ENCODE data around the gene CA9.

Gene CA9

GRCh38 chr9:35652829-35653209 lies 20.9 kb upstream of the CA9 start:
- no peak for DNase-seq

- DNase-seq: no peak
Observed at GRCh38 chr9:35653611-35654010, 20.1 kb upstream of the CA9 start.

GRCh38 chr9:35656348-35656747 lies 17.4 kb upstream of the CA9 start:
- no peak for DNase-seq

- DNase-seq: no peak
Observed at GRCh38 chr9:35656831-35657545, 16.7 kb upstream of the CA9 start.

GRCh38 chr9:35657546-35658136 lies 16.1 kb upstream of the CA9 start, which contains the start of gene RMRP:
Gene RMRP (minus strand): TSS chr9:35658019.
- peak; percentile 70 for DNase-seq

- peak; percentile 73 for DNase-seq
Observed at GRCh38 chr9:35658137-35658967, 15.4 kb upstream of the CA9 start, which contains the start of gene CCDC107. Gene CCDC107 (plus strand): TSS chr9:35658292. CDS start chr9:35658380, 88 bp downstream.

GRCh38 chr9:35658968-35659220 lies 14.8 kb upstream of the CA9 start:
- DNase-seq: no peak

GRCh38 chr9:35659340-35659739 lies 14.4 kb upstream of the CA9 start:
- DNase-seq: no peak

- no peak for DNase-seq
Observed at GRCh38 chr9:35660966-35661415, 12.7 kb upstream of the CA9 start.

GRCh38 chr9:35661756-35662350 lies 11.9 kb upstream of the CA9 start:
- peak; percentile 43 for DNase-seq

GRCh38 chr9:35662437-35662836 lies 11.3 kb upstream of the CA9 start:
- DNase-seq: no peak

- peak; percentile 61 for DNase-seq
Observed at GRCh38 chr9:35664531-35665470, 8.9 kb upstream of the CA9 start, which contains the start of gene ARHGEF39. Gene ARHGEF39 (minus strand): TSS chr9:35665195. CDS start chr9:35665169, 26 bp downstream.

- DNase-seq: no peak
Observed at GRCh38 chr9:35665471-35665818, 8.3 kb upstream of the CA9 start.

GRCh38 chr9:35666045-35666444 lies 7.7 kb upstream of the CA9 start:
- no peak for DNase-seq

GRCh38 chr9:35666549-35666948 lies 7.2 kb upstream of the CA9 start:
- DNase-seq: no peak

GRCh38 chr9:35667939-35668338 lies 5.8 kb upstream of the CA9 start:
- no peak for DNase-seq

GRCh38 chr9:35669331-35670145 lies 4.2 kb upstream of the CA9 start:
- DNase-seq: no peak

- no peak for DNase-seq
Observed at GRCh38 chr9:35674025-35674361, 265 bp downstream of the CA9 start.

- no peak for DNase-seq
Observed at GRCh38 chr9:35675204-35675603, 1.5 kb downstream of the CA9 start.

GRCh38 chr9:35675732-35676392 lies 2.1 kb downstream of the CA9 start:
- no peak for DNase-seq

- DNase-seq: no peak
Observed at GRCh38 chr9:35679091-35679490, 5.4 kb downstream of the CA9 start.
